Left ventricle myocardium inferior (tissue), 1 donor: ENCODE measurements around the gene KCNG4. TPM values are rescaled to one million over a fixed set of nuclear protein-coding genes. Genes with fewer than 3 reads are reported as not detected.

Experiments used
- DNase-seq: peaks from one replicate; pipeline ENCODE4 v3.0.0-alpha.2; 2020
- H3K27ac ChIP-seq: fragments of 200-600 bp; replicated peaks from 2 replicates; pipeline ENCODE4 v1.8.0; 2021
- H3K27me3 ChIP-seq: fragments of 200-600 bp; 2 replicates; pipeline ENCODE4 v1.8.0; 2021; ENCODE audit warnings: low read depth
- H3K36me3 ChIP-seq: fragments of 200-600 bp; 2 replicates; pipeline ENCODE4 v1.8.0; 2021
- H3K4me1 ChIP-seq: fragments of 200-600 bp; 2 replicates; pipeline ENCODE4 v1.8.0; 2021
- H3K4me3 ChIP-seq: fragments of 200-600 bp; 2 replicates; pipeline ENCODE4 v1.8.0; 2021; ENCODE audit warnings: mild to moderate bottlenecking, moderate library complexity
- H3K9me3 ChIP-seq: fragments of 200-600 bp; replicated peaks from 2 replicates; pipeline ENCODE4 v1.8.0; 2021
- intact Hi-C: fragments of 100-400 bp; cut with micrococcal nuclease; formaldehyde crosslinking; loops from one replicate; pipeline ENCODE4 v1.11.0; 2022
- total RNA-seq: library from RNA; stranded (reverse); fragmentation: NEBNext Ultra II Directional; extraction: Animal tissue kit (Norgen Biotek cat#: 25700); gene quantifications from one replicate; pipeline ENCODE4 v1.2.1, GENCODE V29; 2021
- TF ChIP-seq, protein P1 (sequence below): fragments of 200-600 bp; IDR thresholded peaks from 2 replicates; pipeline ENCODE4 v1.8.0; 2021; ENCODE audit warnings: antibody characterized with exemption, mild to moderate bottlenecking, borderline replicate concordance
- donor health status: DM: no; HTN: yes; CAD: no; lungs with severe emphysema.

KCNG4 gene
- total RNA-seq, 1 donor from 2014 or later: not detected

- Histone ChIP-seq H3K36me3 (no peaks in the 10 kb centered on the region), H3K4me3 (no peak overlapping the region), H3K4me1 (no peaks in the 10 kb centered on the region), H3K9me3 (peaks cover 7% of the 10 kb centered on the region), H3K27me3 (peaks cover 28% of the 10 kb centered on the region), H3K27ac (no peak overlapping the region)
- no peak for DNase-seq
- intact Hi-C loops: no loop called here
- TF ChIP-seq, protein P1, sequence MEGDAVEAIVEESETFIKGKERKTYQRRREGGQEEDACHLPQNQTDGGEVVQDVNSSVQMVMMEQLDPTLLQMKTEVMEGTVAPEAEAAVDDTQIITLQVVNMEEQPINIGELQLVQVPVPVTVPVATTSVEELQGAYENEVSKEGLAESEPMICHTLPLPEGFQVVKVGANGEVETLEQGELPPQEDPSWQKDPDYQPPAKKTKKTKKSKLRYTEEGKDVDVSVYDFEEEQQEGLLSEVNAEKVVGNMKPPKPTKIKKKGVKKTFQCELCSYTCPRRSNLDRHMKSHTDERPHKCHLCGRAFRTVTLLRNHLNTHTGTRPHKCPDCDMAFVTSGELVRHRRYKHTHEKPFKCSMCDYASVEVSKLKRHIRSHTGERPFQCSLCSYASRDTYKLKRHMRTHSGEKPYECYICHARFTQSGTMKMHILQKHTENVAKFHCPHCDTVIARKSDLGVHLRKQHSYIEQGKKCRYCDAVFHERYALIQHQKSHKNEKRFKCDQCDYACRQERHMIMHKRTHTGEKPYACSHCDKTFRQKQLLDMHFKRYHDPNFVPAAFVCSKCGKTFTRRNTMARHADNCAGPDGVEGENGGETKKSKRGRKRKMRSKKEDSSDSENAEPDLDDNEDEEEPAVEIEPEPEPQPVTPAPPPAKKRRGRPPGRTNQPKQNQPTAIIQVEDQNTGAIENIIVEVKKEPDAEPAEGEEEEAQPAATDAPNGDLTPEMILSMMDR: no peak
Measured at GRCh38 chr16:84247844-84248243, 8.0 kb upstream of the KCNG4 start.

- no peaks in the 10 kb centered on the region for H3K36me3 ChIP-seq
- H3K4me1 ChIP-seq: no peaks in the 10 kb centered on the region
- TF ChIP-seq, protein P1: no peak
- no peak overlapping the region for H3K4me3 ChIP-seq
- H3K9me3 ChIP-seq: peaks cover 7% of the 10 kb centered on the region
- H3K27me3 ChIP-seq: peaks cover 30% of the 10 kb centered on the region
- DNase-seq: no peak
- intact Hi-C loops: no loop called here
- H3K27ac ChIP-seq: no peak overlapping the region
Measured at GRCh38 chr16:84247331-84247730, 7.5 kb upstream of the KCNG4 start.

- no peak overlapping the region for H3K4me3 ChIP-seq
- intact Hi-C loops: no loop called here
- no peak overlapping the region for H3K27ac ChIP-seq
- H3K27me3 ChIP-seq: peaks cover 35% of the 10 kb centered on the region
- TF ChIP-seq, protein P1: no peak
- H3K36me3 ChIP-seq: no peaks in the 10 kb centered on the region
- no peaks in the 10 kb centered on the region for H3K4me1 ChIP-seq
- no peak for DNase-seq
- H3K9me3 ChIP-seq: peaks cover 7% of the 10 kb centered on the region
Measured at GRCh38 chr16:84246679-84247077, 6.9 kb upstream of the KCNG4 start.

DNA sequence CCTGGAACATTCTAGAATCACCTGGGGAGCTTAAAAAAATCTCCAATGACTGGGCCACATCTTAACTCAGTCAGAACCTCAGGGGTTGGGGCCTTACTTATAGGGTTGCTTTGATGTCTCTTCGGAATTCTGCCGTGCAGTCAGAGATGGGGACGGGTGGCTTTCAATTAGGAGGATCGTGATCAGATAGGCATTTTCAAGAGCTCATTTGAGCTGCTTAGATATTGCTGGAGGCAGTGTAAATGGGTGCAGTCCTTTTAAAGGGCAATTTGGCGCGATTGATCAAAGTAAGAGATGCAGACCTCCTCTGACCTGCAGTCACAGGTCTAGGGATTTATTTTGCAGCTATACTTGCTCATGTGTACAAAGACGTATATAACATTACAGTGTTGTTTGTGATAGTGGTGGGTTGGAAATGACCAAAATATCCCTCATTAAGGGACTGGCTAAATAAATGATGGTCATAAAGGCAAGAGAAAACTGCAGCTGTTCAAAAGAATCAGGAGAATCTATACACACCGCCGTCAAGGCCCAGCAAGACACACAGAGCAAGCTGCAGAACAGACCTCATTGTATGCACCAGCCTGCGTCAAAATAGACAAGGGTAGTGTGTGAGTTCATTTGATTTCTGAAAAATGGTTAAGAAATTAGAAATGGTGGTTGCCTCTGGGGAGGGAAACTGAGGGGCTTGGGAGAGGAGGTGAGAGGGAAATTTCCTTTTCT, 6.3 kb upstream of the KCNG4 start:
- H3K9me3 ChIP-seq: peaks cover 7% of the 10 kb centered on the region
- no peak overlapping the region for H3K4me3 ChIP-seq
- TF ChIP-seq, protein P1: no peak
- no peak overlapping the region for H3K27ac ChIP-seq
- H3K27me3 ChIP-seq: peaks cover 41% of the 10 kb centered on the region
- H3K36me3 ChIP-seq: no peaks in the 10 kb centered on the region
- intact Hi-C loops: no loop called here
- H3K4me1 ChIP-seq: no peaks in the 10 kb centered on the region
- no peak for DNase-seq

GRCh38 chr16:84244728-84245127, 4.9 kb upstream of the KCNG4 start:
- no peak for DNase-seq
- Histone ChIP-seq H3K9me3 (peaks cover 7% of the 10 kb centered on the region), H3K4me1 (no peaks in the 10 kb centered on the region), H3K4me3 (no peak overlapping the region), H3K27ac (no peak overlapping the region), H3K36me3 (no peaks in the 10 kb centered on the region), H3K27me3 (peaks cover 43% of the 10 kb centered on the region)
- intact Hi-C loops: no loop called here
- TF ChIP-seq, protein P1: no peak
